Astrocyte (in vitro differentiated cells and primary cell): Measurements from ENCODE around the gene WDR6. TPM values are rescaled to one million over a fixed set of nuclear protein-coding genes. Genes with fewer than 3 reads are reported as not detected.

Source experiments
- DNase-seq: peaks from one replicate; pipeline ENCODE4 v3.0.0-alpha.2; 2010; ENCODE audit warnings: low read depth
- FAIRE-seq: peaks from 2 replicates; lab custom pipeline; 2011; peaks lifted over from hg19 to GRCh38; lab: Jason Lieb, UNC
- H2AFZ ChIP-seq: 2 replicates; pipeline ENCODE4 v1.6.0; 2012; ENCODE audit warnings: low read depth, low read length, inconsistent platforms
- H3K27ac ChIP-seq: 2 replicates; pipeline ENCODE4 v1.5.1; 2011; ENCODE audit warnings: low read depth, low read length, inconsistent platforms
- H3K27me3 ChIP-seq: 2 replicates; pipeline ENCODE4 v1.6.0; 2011; ENCODE audit warnings: low read length, inconsistent platforms; ENCODE audit not compliant: insufficient read depth
- H3K36me3 ChIP-seq: 2 replicates; pipeline ENCODE4 v1.5.1; 2011; ENCODE audit warnings: low read length, inconsistent platforms; ENCODE audit not compliant: insufficient read depth
- H3K4me1 ChIP-seq: 2 replicates; pipeline ENCODE4 v1.5.1; 2011; ENCODE audit warnings: low read length, inconsistent platforms; ENCODE audit not compliant: insufficient read depth
- H3K4me2 ChIP-seq: 2 replicates; pipeline ENCODE4 v1.6.0; 2012; ENCODE audit warnings: low read length, inconsistent platforms
- H3K4me3 ChIP-seq: 2 replicates; pipeline ENCODE4 v1.5.1; 2011; ENCODE audit warnings: low read depth, mild to moderate bottlenecking, low read length, inconsistent platforms; ENCODE audit not compliant: insufficient read depth
- H3K79me2 ChIP-seq: 2 replicates; pipeline ENCODE4 v1.6.0; 2012; ENCODE audit warnings: mild to moderate bottlenecking, low read length, inconsistent platforms; ENCODE audit not compliant: insufficient read depth
- H3K9ac ChIP-seq: 2 replicates; pipeline ENCODE4 v1.6.0; 2012; ENCODE audit warnings: mild to moderate bottlenecking, low read length, inconsistent platforms
- H3K9me3 ChIP-seq: 2 replicates; pipeline ENCODE4 v1.5.1; 2012; ENCODE audit warnings: low read depth, mild to moderate bottlenecking, low read length, inconsistent platforms; ENCODE audit not compliant: insufficient read depth
- H4K20me1 ChIP-seq: 2 replicates; pipeline ENCODE4 v1.6.0; 2012; ENCODE audit warnings: low read length, inconsistent platforms; ENCODE audit not compliant: insufficient read depth
- H3K27ac Mint-ChIP-seq: one replicate; pipeline ENCODE4 v1.8.0; 2021; ENCODE audit warnings: mild to moderate bottlenecking, mixed read lengths; ENCODE audit not compliant: unreplicated experiment
- H3K27me3 Mint-ChIP-seq: one replicate; pipeline ENCODE4 v1.8.0; 2021; ENCODE audit warnings: low read depth, mixed read lengths; ENCODE audit not compliant: unreplicated experiment
- H3K36me3 Mint-ChIP-seq: one replicate; pipeline ENCODE4 v1.8.0; 2021; ENCODE audit warnings: low read depth, mixed read lengths; ENCODE audit not compliant: unreplicated experiment
- H3K4me1 Mint-ChIP-seq: one replicate; pipeline ENCODE4 v1.8.0; 2021; ENCODE audit warnings: low read depth, mixed read lengths; ENCODE audit not compliant: unreplicated experiment
- H3K4me3 Mint-ChIP-seq: one replicate; pipeline ENCODE4 v1.8.0; 2021; ENCODE audit warnings: mild to moderate bottlenecking, moderate library complexity, mixed read lengths; ENCODE audit not compliant: unreplicated experiment
- H3K9me3 Mint-ChIP-seq: one replicate; pipeline ENCODE4 v1.8.0; 2021; ENCODE audit warnings: mild to moderate bottlenecking, mixed read lengths; ENCODE audit not compliant: unreplicated experiment
- EZH2 ChIP-seq: IDR thresholded peaks from 2 replicates; pipeline ENCODE4 v1.6.1; 2012; ENCODE audit warnings: mild to moderate bottlenecking, low read length, inconsistent platforms; ENCODE audit not compliant: insufficient read depth
- microRNA-seq: library from miRNA; unstranded; fragments of <30 nt; microRNA quantifications from one replicate; pipeline ENCODE4 v1.2.0, GENCODE V29; 2020
- total RNA-seq: library from RNA; stranded (reverse); gene quantifications from 2 replicates; pipeline ENCODE4 v1.2.1, GENCODE V29; 2021
- TF ChIP-seq, protein P1 (sequence below): IDR thresholded peaks from 2 replicates; pipeline ENCODE4 v1.5.1; 2011; ENCODE audit warnings: low read depth, mild to moderate bottlenecking, inconsistent platforms, low read length, moderate library complexity; ENCODE audit not compliant: insufficient read depth

Gene WDR6
- total RNA-seq, 1 donor from 2014 or later = 130 TPM

- FAIRE-seq (no peak), DNase-seq (no peak)
- no peaks in the 10 kb centered on the region for H3K9me3 Mint-ChIP-seq
- Histone ChIP-seq H3K4me1 (no peaks in the 10 kb centered on the region), H3K27ac (no peak overlapping the region), H3K4me2 (no peak overlapping the region), H3K36me3 (peaks cover 34% of the 10 kb centered on the region), H3K27me3 (no peaks in the 10 kb centered on the region), H2AFZ (no peak overlapping the region), H3K9ac (no peak overlapping the region), H3K9me3 (no peaks in the 10 kb centered on the region), H3K79me2 (peaks cover 50% of the 10 kb centered on the region), H4K20me1 (peaks cover 50% of the 10 kb centered on the region), H3K4me3 (no peak overlapping the region)
- no peaks in the 10 kb centered on the region for H3K27me3 Mint-ChIP-seq
- H3K4me1 Mint-ChIP-seq = no peaks in the 10 kb centered on the region
- no peak for TF ChIP-seq EZH2
- H3K4me3 Mint-ChIP-seq = no peak overlapping the region
- peaks cover 22% of the 10 kb centered on the region for H3K36me3 Mint-ChIP-seq
- H3K27ac Mint-ChIP-seq = no peak overlapping the region
These were observed 50.1 kb downstream of the WDR6 start for GRCh38 chr3:49057268-49057667.

DNA sequence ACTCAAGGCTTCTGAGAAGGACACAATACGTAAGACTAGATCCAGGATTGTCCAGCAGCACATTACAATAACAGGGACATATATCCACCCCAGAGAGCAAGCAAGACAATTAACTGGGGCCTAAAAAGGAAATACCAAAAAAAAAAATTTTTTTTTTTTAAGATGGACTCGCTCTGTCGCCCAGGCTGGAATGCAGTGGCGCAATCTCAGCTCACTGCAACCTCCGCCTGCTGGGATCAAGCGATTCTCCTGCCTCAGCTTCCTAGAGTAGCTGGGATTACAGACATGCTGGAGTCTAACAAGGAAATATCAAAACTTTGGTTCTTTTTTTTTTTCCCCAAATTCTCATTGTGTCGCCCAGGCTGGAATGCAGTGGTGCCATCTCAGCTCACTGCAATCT lies 50.8 kb downstream of the WDR6 start:
- peaks cover 50% of the 10 kb centered on the region for H4K20me1 ChIP-seq
- H3K27me3 ChIP-seq = no peaks in the 10 kb centered on the region
- H3K4me1 ChIP-seq = no peaks in the 10 kb centered on the region
- no peaks in the 10 kb centered on the region for H3K9me3 ChIP-seq
- H2AFZ ChIP-seq = no peak overlapping the region
- H3K9ac ChIP-seq = no peak overlapping the region
- Mint-ChIP-seq H3K9me3 (no peaks in the 10 kb centered on the region), H3K27me3 (no peaks in the 10 kb centered on the region), H3K36me3 (peaks cover 19% of the 10 kb centered on the region), H3K27ac (peak overlapping the region; percentile 23), H3K4me1 (no peaks in the 10 kb centered on the region), H3K4me3 (no peak overlapping the region)
- no peak for DNase-seq
- TF ChIP-seq, protein P1, sequence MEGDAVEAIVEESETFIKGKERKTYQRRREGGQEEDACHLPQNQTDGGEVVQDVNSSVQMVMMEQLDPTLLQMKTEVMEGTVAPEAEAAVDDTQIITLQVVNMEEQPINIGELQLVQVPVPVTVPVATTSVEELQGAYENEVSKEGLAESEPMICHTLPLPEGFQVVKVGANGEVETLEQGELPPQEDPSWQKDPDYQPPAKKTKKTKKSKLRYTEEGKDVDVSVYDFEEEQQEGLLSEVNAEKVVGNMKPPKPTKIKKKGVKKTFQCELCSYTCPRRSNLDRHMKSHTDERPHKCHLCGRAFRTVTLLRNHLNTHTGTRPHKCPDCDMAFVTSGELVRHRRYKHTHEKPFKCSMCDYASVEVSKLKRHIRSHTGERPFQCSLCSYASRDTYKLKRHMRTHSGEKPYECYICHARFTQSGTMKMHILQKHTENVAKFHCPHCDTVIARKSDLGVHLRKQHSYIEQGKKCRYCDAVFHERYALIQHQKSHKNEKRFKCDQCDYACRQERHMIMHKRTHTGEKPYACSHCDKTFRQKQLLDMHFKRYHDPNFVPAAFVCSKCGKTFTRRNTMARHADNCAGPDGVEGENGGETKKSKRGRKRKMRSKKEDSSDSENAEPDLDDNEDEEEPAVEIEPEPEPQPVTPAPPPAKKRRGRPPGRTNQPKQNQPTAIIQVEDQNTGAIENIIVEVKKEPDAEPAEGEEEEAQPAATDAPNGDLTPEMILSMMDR = no peak
- no peak for TF ChIP-seq EZH2
- H3K36me3 ChIP-seq = peaks cover 30% of the 10 kb centered on the region
- H3K27ac ChIP-seq = no peak overlapping the region
- no peak overlapping the region for H3K4me2 ChIP-seq
- FAIRE-seq = no peak
- no peak overlapping the region for H3K4me3 ChIP-seq
- peaks cover 47% of the 10 kb centered on the region for H3K79me2 ChIP-seq

Small RNA genes within 50 kb of the gene (microRNA-seq; reads per million reads assigned to microRNA genes)
- gene MIR191 (16,130 reads per million, percentile 97 among the genes with 10 or more reads in this experiment), gene MIR425 (9,242 reads per million, percentile 94 among the genes with 10 or more reads in this experiment)

Other genes starting within 250 kb of the WDR6 start
- gene PRKAR2A, start 159.5 kb upstream of the WDR6 start, total RNA-seq = 52.5 and 55.5 TPM in 2 replicates
- 25.0 and 27.3 TPM in 2 replicates for gene SLC25A20, start 108.5 kb upstream of the WDR6 start, total RNA-seq
- 93.6 and 94.6 TPM in 2 replicates for gene ARIH2, start 88.5 kb upstream of the WDR6 start, total RNA-seq
- 25.0 and 28.1 TPM in 2 replicates for gene P4HTM, start 17.1 kb upstream of the WDR6 start, total RNA-seq
- 18.5 and 25.1 TPM in 2 replicates for gene DALRD3, start 11.2 kb downstream of the WDR6 start, total RNA-seq
- gene NDUFAF3, start 14.7 kb downstream of the WDR6 start, total RNA-seq = 75.4 and 84.8 TPM in 2 replicates
- gene IMPDH2, start 22.0 kb downstream of the WDR6 start, total RNA-seq = 111 and 119 TPM in 2 replicates
- 109 and 119 TPM in 2 replicates for gene QRICH1, start 86.7 kb downstream of the WDR6 start, total RNA-seq
- 189 and 231 TPM in 2 replicates for gene QARS1, start 97.4 kb downstream of the WDR6 start, total RNA-seq
- 28.7 and 31.7 TPM in 2 replicates for gene USP19, start 113.4 kb downstream of the WDR6 start, total RNA-seq
- 344 and 391 TPM in 2 replicates for gene LAMB2, start 125.7 kb downstream of the WDR6 start, total RNA-seq
- gene CCDC71, start 158.9 kb downstream of the WDR6 start, total RNA-seq = 18.5 and 20.5 TPM in 2 replicates
- gene KLHDC8B, start 164.2 kb downstream of the WDR6 start, total RNA-seq = 30.2 and 31.6 TPM in 2 replicates